Erythroblast (primary cell): ENCODE data around the gene ADM.

Experiments used
- DNase-seq, 2 experiments: peaks; one replicate each; lab custom pipeline; 2025; lab: John Stamatoyannopoulos, UW
- GATA1 ChIP-seq: IDR thresholded peaks from 2 replicates; pipeline ENCODE4 v1.6.1; 2011; ENCODE audit warnings: low read depth, mild to moderate bottlenecking, control low read depth, low read length, moderate library complexity
- POLR2A ChIP-seq: IDR thresholded peaks from 2 replicates; pipeline ENCODE4 v1.6.1; 2011; ENCODE audit warnings: mild to moderate bottlenecking, low read length

Gene ADM

GRCh38 chr11:10309163-10310093 is 4.6 kb downstream of the ADM start:
- no peak for TF ChIP-seq GATA1
- TF ChIP-seq POLR2A: no peak
- peak; percentile 36 to 52 for DNase-seq

- TF ChIP-seq GATA1 (no peak), POLR2A (no peak)
- DNase-seq: no peak
Observed at GRCh38 chr11:10310301-10310841, 5.5 kb downstream of the ADM start.

- no peak for TF ChIP-seq POLR2A
- no peak for TF ChIP-seq GATA1
Observed at GRCh38 chr11:10311802-10312201, 6.9 kb downstream of the ADM start.

GRCh38 chr11:10314199-10315072 is 9.6 kb downstream of the ADM start:
- peak; percentile 9 to 28 for DNase-seq
- TF ChIP-seq POLR2A (no peak), GATA1 (no peak)

More at GRCh38 chr11:10311802-10312201, 6.9 kb downstream of the ADM start:
- no peak for DNase-seq

GRCh38 chr11:10315083-10315482 is 10.2 kb downstream of the ADM start:
- TF ChIP-seq POLR2A (no peak), GATA1 (no peak)
- no peak for DNase-seq

GRCh38 chr11:10317151-10317755 is 12.4 kb downstream of the ADM start:
- DNase-seq: no peak
- TF ChIP-seq POLR2A (no peak), GATA1 (no peak)

GRCh38 chr11:10317776-10318526 is 13.1 kb downstream of the ADM start:
- no peak for TF ChIP-seq GATA1
- no peak for TF ChIP-seq POLR2A
- DNase-seq: peak; percentile 23 to 43

- no peak for TF ChIP-seq GATA1
- no peak for TF ChIP-seq POLR2A
- DNase-seq: no peak
Observed at GRCh38 chr11:10318527-10318802, 13.6 kb downstream of the ADM start.

- TF ChIP-seq POLR2A (no peak), GATA1 (no peak)
- peak; percentile 16 to 32 for DNase-seq
Observed at GRCh38 chr11:10319702-10320558, 15.1 kb downstream of the ADM start.

- TF ChIP-seq GATA1: no peak
- no peak for TF ChIP-seq POLR2A
- DNase-seq: no peak
Observed at GRCh38 chr11:10320736-10321465, 16.0 kb downstream of the ADM start.

- DNase-seq: peak in 1 of 2 experiments; percentile 65
- TF ChIP-seq POLR2A: no peak
- no peak for TF ChIP-seq GATA1
Observed at GRCh38 chr11:10322401-10322800, 17.5 kb downstream of the ADM start.

GRCh38 chr11:10322830-10323792 is 18.2 kb downstream of the ADM start:
- peak; percentile 85 to 93 for DNase-seq
- TF ChIP-seq GATA1: peak; percentile 31
- no peak for TF ChIP-seq POLR2A
